ENCODE measurements around the gene SLC13A3.

SLC13A3 gene

GRCh38 chr20:46601603-46602122, 49.6 kb downstream of the SLC13A3 start:
- DNase-seq = no peak

GRCh38 chr20:46600286-46600752, 50.9 kb downstream of the SLC13A3 start:
- DNase-seq = no peak

- no peak for DNase-seq
These were observed 51.9 kb downstream of the SLC13A3 start for GRCh38 chr20:46599227-46599987.

GRCh38 chr20:46595933-46596332, 55.3 kb downstream of the SLC13A3 start:
- no peak for DNase-seq

GRCh38 chr20:46594725-46595124, 56.5 kb downstream of the SLC13A3 start:
- DNase-seq = no peak

GRCh38 chr20:46592580-46593362, 58.5 kb downstream of the SLC13A3 start:
- no peak for DNase-seq

- DNase-seq = no peak
These were observed 60.8 kb downstream of the SLC13A3 start for GRCh38 chr20:46590443-46590842.

- no peak for DNase-seq
These were observed 62.4 kb downstream of the SLC13A3 start for GRCh38 chr20:46588532-46589511.

GRCh38 chr20:46587986-46588385, 63.3 kb downstream of the SLC13A3 start:
- no peak for DNase-seq

GRCh38 chr20:46586724-46587123, 64.5 kb downstream of the SLC13A3 start:
- no peak for DNase-seq

GRCh38 chr20:46584508-46584907, 66.8 kb downstream of the SLC13A3 start:
- no peak for DNase-seq

GRCh38 chr20:46583411-46584214, 67.6 kb downstream of the SLC13A3 start:
- no peak for DNase-seq

- DNase-seq = no peak
These were observed 68.6 kb downstream of the SLC13A3 start for GRCh38 chr20:46582648-46583047.

GRCh38 chr20:46581391-46581790, 69.9 kb downstream of the SLC13A3 start:
- DNase-seq = no peak

GRCh38 chr20:46580613-46581205, 70.5 kb downstream of the SLC13A3 start:
- no peak for DNase-seq

GRCh38 chr20:46578745-46579144, 72.5 kb downstream of the SLC13A3 start:
- DNase-seq = no peak

- DNase-seq = no peak
These were observed 74.4 kb downstream of the SLC13A3 start for GRCh38 chr20:46576774-46577395.

GRCh38 chr20:46575937-46576461, 75.3 kb downstream of the SLC13A3 start:
- no peak for DNase-seq

GRCh38 chr20:46575394-46575793, 75.9 kb downstream of the SLC13A3 start:
- DNase-seq = no peak

- no peak for DNase-seq
These were observed 77.3 kb downstream of the SLC13A3 start for GRCh38 chr20:46573788-46574584.

All from islet precursor cell (in vitro differentiated cells).